Adrenal gland (tissue), 5 donors: ENCODE data around the gene SDHAF1.
"Not testable (repeated sequence)": the region's sequence is repeated elsewhere in the genome, so short reads cannot be mapped to it uniquely, and the experiment has no call there.

Experiments
- CTCF ChIP-seq, 6 experiments: fragments of 450-650 bp in 4 of 6; fragments of 200-600 bp in 2 of 6; sonication (generic) in 1 of 6; IDR thresholded peaks; 1 replicate in 5 of 6; 2 replicates in 1 of 6; pipeline versions ENCODE4 v1.5.1 to v1.8.0; 2016 to 2021; ENCODE audit warnings: antibody characterized with exemption in 6 of 6, mild to moderate bottlenecking in 2 of 6, moderate library complexity in 1 of 6
- POLR2A ChIP-seq, 2 donors: fragments of 450-650 bp; IDR thresholded peaks; one replicate each; pipeline ENCODE4 v1.6.1; 2017; ENCODE audit warnings: antibody characterized with exemption in 2 of 2, mild to moderate bottlenecking in 2 of 2, moderate library complexity in 1 of 2
- donor health status: DM: no; HTN: no; CAD: no.

- TF ChIP-seq CTCF, POLR2A (IDR thresholded peaks at IDR 0.05): not testable (repeated sequence)
Observed at GRCh38 chr19:35980997-35981396, 14.0 kb upstream of the SDHAF1 start.
